Erythroblast (primary cell): Measurements from ENCODE around the gene MAL.
"Not testable (repeated sequence)": the region's sequence is repeated elsewhere in the genome, so short reads cannot be mapped to it uniquely, and the experiment has no call there.

Experiments
- DNase-seq, 2 experiments: peaks; one replicate each; lab custom pipeline; 2025; lab: John Stamatoyannopoulos, UW
- GATA1 ChIP-seq: IDR thresholded peaks from 2 replicates; pipeline ENCODE4 v1.6.1; 2011; ENCODE audit warnings: low read depth, mild to moderate bottlenecking, control low read depth, low read length, moderate library complexity
- POLR2A ChIP-seq: IDR thresholded peaks from 2 replicates; pipeline ENCODE4 v1.6.1; 2011; ENCODE audit warnings: mild to moderate bottlenecking, low read length

The MAL gene

DNA sequence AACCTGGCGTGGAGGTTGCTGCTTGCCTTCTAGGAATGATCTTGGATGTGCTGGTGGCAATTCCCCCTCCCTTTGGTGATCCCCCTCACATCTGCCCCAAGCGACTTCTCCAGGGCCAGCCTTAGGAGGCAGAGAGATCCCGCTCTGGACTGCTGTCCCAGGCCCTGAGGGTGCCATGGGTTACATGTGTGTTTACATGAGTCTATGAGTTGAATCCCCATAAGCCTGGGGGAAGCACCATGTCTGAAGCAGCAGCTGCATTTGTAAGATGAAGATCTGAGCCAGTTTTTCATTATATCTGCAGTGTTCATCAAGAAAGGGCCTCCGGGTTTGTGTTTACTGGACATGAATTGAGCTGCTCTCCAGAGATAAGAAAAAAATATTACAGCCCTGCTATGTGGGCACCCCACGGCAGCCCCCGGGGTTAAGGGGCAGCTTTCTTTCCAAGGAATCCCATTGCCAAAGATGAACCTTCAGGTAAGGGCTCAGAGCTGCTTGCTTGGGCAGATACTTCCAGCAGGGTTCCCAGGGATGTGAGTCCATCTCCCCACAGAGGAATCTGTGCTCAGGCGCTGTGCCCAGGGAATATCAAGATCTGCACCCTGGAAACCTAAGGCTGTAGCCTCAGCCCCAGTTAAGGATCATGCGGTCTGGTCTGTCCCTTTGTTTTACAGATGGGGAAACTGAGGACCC, 50.1 kb downstream of the MAL start:
- DNase-seq, result peak; percentile 3 to 60
- no peak for TF ChIP-seq GATA1
- TF ChIP-seq POLR2A, result no peak

GRCh38 chr2:95076705-95077529, 51.4 kb downstream of the MAL start:
- no peak for TF ChIP-seq POLR2A
- TF ChIP-seq GATA1, result no peak
- peak; percentile 62 to 73 for DNase-seq

DNA sequence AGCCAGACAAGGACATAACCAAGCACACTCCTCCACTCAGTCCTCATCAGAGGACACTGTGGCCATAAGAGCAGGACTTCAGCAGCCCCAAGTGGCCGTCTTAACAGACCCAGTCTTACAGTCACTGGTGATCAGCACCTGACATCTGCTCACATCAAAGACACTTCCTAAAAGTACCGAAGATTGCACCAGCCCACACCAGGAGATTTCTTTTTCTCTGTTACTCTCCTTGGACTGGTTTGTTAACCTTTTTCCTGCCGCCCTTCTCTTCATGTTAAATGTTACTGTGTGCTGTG, 52.0 kb downstream of the MAL start:
- no peak for TF ChIP-seq GATA1
- no peak for TF ChIP-seq POLR2A
- DNase-seq, result peak in 1 of 2 experiments; percentile 6

- no peak for DNase-seq
- TF ChIP-seq GATA1, result no peak
- TF ChIP-seq POLR2A, result no peak
Measured at GRCh38 chr2:95077861-95078603, 52.5 kb downstream of the MAL start.

DNA sequence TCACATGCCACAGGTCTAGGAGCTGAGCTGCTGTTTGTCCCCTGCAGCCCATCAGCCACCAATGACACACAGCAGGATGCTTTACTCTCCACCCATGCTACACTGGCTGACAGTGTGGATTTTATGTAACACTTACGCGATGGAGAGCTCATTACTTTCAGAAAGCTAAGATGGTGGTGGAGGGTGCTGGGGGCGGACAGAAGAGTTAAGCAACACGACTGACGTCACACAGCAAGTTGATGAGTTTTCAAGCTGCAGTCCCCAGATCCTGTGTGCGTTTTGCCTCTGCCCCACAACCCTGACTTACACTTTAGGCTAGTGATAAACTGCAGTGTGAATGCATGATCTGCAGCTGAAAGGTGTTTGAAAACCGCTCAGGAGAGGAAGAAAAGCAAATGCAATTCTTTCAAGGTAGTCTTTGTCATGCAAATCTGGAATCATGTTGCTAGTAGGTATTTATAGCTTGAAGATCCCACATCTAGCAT, 53.7 kb downstream of the MAL start:
- TF ChIP-seq POLR2A (no peak), GATA1 (no peak)
- DNase-seq, result no peak

DNA sequence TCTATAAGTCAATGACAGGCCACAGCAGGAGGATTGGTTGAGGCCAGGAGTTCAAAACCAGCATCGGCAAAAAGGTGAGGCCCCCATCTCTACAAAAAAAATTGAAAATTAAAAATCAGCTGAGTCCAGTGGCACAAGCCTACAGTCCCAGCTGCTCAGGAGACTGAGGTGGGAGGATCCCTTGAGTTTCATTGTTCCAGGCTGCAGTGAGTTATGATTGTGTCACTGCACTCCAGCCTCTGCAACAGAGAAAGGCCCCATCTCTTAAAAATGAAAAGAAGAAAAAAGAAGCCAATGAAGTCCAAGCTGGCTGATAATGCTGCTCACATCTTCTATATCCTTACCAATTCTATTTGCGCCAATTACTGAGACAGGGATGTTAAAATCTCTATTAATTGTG, 57.0 kb downstream of the MAL start:
- TF ChIP-seq POLR2A, result no peak
- TF ChIP-seq GATA1, result no peak
- no peak for DNase-seq

- DNase-seq, result no peak
- TF ChIP-seq POLR2A, result no peak
- no peak for TF ChIP-seq GATA1
Measured at GRCh38 chr2:95086017-95086416, 60.5 kb downstream of the MAL start.

DNA sequence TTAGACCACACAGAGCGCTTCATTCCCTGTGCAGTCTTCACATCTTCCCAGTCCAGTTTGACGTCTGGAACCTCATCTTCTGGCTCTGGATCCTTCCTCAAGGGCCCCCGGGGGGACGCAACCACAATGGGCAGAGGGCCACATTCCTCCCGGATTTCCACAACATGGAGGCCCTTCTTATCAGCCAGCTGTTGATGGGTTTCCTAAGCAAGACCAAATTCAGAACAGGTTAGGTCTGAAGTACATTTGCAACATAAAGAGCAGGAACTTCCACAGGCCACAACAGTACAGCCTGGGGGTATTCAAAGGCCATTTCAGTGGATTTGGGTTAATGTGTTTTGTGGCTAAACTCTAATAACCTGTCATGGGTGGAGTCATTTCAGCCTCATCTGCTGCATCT, 61.9 kb downstream of the MAL start:
- DNase-seq, result no peak
- TF ChIP-seq POLR2A (no peak), GATA1 (no peak)

DNA sequence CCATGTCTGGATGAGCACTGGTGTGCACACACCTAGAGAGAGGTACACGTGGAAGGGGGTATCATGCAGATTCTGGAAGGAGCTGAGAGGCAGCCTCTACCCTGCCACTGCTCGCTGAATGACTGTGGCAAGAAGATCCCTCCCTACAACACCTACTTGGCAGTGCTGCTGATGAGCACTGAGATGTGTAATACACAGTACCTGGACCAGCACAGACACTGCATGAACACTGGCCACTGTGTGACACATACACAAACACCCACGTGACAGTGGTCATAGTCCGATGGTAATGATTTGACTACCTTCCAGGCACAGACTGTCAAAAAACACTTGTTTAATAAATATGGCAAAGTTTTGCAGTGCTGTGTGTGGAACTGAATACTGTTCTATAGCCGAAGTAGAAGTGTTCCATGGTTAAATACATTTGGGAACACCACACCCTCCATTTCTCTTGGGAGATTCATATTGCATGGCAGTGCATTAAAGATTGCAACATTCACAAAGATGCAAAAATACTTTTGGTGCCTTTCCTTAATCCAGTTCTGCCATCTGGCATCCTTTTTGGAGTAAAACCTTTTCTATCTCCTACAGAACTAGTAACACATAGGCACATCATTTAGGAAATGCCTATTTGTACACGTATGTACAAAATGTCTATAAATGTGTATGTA, 66.5 kb downstream of the MAL start:
- DNase-seq, result no peak
- TF ChIP-seq GATA1, result no peak
- no peak for TF ChIP-seq POLR2A

DNA sequence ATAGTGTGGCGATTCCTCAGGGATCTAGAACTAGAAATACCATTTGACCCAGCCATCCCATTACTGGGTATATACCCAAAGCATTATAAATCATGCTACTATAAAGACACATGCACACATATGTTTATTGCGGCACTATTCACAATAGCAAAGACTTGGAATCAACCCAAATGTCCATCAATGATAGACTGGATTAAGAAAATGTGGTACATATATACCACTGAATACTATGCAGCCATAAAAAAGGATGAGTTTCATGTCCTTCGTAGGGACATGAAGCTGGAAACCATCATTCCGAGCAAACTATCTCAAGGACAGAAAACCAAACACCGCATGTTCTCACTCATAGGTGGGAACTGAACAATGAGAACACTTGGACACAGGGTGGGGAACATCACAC, 72.8 kb downstream of the MAL start:
- DNase-seq, result not testable (repeated sequence)

DNA sequence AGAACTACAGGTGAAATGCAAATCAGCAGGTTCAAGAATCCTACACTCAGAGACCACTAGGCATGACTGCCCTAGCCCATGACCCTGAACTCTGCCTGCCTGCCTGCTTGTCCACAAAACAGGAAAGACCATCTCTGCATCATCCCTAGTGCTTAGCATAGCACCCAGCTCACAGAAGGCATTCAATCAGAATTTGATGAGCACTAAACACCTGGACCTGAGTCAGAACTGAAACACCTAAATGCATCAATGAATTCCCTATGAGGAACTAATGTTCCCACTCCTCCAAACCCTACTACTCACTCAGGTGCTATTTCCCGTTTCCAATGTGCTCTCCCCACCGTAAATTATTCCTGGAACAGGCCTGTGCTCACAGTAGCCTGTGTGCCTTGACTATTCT, 74.4 kb downstream of the MAL start:
- TF ChIP-seq GATA1 (no peak), POLR2A (no peak)
- DNase-seq, result no peak
